Measurements from ENCODE around the gene CUEDC2.

The CUEDC2 gene

DNA sequence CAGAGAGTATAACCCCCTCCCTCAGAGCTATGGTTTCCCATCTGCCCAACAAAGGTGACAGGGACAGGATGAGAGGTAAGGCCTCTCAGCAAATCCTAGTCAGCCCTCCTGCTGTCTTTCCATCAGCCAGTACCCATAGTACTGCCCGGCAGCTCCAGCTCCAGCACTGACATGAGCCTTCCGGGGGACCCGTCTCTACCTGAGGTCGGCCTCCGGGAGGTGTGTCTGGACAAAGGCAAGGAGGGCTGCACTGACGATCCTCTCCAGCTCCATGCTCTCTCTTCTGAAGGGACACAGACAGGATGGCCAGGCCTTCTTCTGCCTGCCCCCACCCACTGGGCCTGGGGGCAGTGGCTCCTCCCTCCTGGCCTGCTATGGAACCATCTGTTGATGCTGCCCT is 7.5 kb downstream of the CUEDC2 start:
- DNase-seq (ENCODE audit: low read depth in 2 of 2) = no peak

DNA sequence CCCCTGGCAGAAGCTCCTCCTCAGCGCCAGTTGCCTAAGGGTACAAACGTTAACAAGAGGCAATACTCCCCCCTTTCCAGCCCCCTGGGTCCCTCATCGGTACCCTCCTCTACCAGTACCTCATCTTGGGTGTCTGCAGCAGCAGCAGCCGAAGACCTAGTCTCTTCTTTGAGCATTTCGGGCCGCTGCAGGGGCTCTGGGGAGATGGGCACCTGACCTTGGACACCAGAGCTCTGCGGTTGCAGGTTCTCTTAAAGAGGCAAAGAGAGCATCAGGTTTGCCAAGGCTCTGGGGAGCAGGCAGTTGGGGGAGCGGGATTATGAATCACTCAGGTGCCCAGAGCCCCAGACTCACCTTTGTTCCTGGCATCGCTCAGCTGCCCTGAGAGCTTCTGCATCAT is 8.2 kb downstream of the CUEDC2 start:
- DNase-seq (ENCODE audit: low read depth in 2 of 2) = no peak

DNA sequence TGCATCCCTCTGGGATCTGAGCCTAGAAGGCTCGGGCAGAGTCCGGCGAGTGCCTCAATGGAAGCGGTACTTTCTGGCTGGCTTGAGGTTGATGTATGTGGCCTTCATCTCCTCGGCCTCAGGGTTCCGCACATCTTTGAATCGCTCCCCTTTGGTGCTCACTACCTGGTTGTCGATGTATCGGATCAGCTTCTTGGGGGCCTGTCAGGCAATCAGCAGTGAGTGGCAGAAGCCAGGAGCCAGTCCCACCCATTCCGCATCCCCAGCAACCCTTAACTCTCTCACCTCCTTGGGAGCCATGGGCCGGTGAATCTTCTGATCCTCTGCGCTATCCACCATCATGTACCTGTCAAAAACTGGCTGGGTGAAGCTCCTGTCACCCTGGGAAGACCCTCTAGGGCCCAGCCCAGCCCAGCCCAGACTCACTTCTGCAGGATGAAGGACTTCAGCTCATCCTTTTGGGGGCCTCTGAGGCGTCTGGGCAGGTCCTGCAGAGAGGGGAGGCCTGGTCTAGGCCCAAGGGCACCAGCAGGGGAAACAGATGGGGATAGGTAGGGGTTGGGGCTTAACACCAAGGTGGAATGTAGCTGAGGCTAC is 8.9 kb downstream of the CUEDC2 start:
- no peak for DNase-seq (ENCODE audit: low read depth in 2 of 2)

DNA sequence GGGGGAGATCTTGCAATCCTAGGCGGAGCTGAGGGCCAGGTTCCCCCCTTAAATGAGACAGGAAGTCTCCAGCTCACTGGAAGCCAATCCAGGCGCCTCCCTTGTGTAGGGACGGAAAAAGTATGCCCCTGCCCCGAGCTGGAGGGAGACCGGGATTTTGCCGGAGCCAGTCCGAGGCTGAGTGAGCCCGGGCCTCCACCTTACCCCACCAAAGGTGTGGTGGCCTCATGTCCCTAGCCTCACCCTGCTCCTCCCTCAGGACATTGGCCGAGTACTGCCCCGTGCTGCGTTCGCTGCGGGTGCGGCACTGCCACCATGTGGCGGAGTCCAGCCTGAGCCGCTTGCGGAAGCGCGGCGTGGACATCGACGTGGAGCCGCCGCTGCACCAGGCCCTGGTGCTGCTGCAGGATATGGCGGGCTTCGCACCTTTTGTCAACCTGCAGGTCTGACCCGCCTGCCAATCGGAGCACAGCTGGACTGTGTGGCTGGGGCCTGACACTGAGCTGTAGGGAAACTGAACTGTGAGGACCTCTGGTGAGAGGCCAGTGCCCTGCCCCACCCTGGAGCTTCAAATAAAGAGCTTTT is 9.7 kb downstream of the CUEDC2 start:
- DNase-seq (ENCODE audit: low read depth in 2 of 2) = no peak

DNA sequence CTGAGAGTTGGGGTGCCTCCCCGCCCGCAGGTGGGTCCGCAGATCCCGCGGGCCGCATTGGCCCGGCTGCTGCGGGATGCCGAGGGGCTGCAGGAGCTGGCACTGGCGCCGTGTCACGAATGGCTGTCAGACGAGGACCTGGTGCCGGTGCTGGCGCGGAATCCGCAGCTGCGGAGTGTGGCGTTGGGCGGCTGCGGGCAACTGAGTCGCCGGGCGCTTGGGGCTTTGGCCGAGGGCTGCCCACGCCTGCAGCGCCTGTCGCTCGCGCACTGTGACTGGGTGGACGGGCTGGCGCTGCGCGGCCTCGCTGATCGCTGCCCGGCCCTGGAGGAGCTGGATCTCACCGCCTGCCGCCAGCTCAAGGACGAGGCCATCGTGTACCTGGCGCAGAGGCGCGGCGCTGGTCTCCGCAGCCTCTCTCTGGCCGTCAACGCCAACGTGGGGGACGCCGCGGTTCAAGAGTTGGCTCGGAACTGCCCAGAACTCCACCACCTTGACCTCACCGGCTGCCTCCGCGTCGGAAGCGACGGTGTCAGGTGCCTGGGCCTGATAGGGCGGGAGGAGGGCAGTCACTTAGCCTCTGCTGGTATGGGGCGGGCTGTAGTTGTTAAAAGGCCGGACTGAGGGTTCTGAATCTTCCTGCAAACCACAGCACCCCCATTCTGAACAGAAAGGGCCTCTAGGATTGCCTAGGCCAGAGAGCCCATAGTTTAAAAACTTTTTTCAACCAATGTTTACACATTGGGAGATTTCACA is 10.4 kb downstream of the CUEDC2 start:
- DNase-seq (ENCODE audit: low read depth in 2 of 2) = no peak

DNA sequence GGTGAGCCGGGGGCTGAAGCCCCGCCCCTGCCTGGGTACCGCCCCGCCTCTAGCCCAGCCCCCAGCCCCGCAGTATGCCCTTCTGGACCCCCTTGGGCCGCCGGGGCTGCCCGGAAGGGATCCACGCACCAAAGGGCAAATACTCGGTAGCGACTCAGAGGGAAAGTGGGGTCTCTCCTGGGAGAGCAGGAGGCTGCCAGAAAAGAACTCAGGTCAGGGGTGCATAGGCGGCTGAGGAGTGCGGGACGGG is 10.9 kb downstream of the CUEDC2 start:
- DNase-seq (ENCODE audit: low read depth in 2 of 2) = no peak

DNA sequence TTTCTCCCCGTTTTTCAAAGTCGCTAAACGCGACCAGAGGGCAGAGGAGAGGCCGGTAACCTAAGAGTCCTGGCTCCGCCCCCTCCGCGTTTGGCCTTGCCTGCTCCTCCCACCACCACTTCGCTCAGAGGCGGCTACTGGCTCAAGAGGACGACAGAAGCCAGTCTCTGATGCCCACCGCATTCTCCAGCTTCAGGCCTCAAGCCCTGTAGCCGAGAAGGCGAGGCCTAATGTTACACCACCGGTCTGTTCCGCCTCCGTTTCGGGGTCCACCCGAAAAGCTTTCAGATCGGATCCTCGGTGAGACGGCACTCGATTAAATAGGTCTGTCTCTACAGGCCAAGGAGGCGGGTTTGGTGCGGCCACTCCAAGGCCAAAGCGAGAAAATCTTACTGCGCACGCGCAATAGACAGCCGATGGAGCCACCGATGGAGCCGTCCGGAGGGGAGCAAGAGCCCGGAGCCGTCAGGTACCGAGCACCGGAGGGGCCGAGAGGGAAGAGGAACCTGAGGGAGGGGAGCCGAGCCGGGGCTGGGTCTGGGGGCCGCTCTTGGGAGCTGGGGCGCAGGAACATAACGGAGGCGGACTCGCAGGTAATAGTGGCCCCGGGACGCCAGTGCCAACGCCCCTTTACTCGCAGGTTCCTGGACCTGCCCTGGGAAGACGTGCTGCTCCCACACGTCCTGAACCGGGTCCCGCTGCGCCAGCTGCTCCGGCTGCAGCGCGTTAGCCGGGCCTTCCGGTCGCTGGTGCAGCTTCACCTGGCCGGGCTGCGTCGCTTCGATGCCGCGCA is 11.5 kb downstream of the CUEDC2 start, which contains the start of gene FBXL15:
Gene FBXL15 (plus strand): TSS at position 123 of the 793 bp plus-strand sequence. CDS start 294 bp downstream, at position 417.
- DNase-seq (ENCODE audit: low read depth in 2 of 2) = peak; percentile 89 to 94

DNA sequence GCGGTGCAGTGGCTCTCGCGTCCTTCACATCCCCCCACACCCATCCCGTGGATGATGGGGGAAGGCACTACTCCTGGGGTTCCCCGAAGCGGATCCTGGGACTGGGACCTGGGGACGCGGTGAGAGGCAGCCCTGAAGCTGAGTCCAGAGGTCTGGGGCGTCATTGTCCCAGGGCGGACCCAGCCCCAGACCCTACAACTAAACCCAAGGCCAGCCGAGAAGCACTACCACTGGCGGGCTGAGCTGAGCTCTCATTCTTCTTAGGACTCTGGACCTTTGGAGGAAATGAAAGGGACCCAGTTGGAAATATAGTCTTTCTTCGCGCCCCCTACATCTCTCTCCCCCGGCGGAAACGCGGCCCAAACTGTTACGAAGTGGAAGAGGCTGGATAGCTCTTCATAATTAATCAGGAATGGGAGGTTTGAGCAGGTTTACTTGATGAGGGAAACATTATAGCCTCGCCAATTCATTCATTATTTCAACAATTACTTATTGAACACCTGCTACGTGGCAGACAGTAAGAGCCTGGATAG is 12.1 kb downstream of the CUEDC2 start:
- no peak for DNase-seq (ENCODE audit: low read depth in 2 of 2)

DNA sequence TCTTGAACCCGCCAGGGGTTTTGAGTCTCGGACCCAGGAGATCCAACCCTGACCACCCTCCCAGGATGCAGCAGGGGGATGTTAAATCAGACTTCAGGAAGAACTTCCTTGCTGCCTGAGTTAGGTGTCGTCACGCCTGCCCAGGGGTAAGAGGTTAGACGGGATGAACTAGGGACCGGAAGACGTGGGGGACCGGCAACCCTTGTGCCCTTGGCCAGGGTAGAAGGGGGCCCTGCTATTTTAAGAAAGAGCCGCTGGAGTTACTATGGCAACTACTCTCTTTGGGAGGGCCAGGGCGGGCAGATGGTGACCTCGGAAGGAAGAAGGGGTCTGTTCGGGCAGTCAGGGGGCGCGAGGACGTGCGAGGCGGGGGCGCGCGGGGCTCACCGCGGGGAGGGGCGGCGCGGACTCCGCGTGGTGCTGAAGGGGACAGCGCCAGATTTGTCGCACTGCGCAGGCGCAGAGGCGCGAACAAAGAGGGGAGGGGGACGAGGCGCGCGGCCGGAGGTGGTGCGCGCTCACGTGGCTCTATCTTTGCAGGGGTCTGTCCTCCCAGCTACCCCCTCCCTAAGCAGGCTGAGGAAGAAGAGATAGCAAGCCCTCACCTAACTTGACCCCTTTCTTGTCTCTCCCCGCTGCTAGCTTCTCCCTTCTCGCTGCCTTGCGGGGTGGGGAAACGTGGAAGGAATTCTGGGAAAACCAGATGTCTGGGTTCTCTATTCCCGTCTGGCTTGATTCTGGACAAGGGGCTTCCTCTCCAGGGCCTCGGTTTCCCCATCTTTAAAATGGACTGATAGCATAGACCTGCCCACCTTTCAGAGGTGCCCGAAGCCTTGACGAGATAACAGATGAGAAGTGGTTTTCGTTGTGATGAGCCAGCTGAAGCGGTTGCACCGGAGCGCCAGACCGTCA is 12.8 kb downstream of the CUEDC2 start:
- DNase-seq (ENCODE audit: low read depth in 2 of 2) = no peak

DNA sequence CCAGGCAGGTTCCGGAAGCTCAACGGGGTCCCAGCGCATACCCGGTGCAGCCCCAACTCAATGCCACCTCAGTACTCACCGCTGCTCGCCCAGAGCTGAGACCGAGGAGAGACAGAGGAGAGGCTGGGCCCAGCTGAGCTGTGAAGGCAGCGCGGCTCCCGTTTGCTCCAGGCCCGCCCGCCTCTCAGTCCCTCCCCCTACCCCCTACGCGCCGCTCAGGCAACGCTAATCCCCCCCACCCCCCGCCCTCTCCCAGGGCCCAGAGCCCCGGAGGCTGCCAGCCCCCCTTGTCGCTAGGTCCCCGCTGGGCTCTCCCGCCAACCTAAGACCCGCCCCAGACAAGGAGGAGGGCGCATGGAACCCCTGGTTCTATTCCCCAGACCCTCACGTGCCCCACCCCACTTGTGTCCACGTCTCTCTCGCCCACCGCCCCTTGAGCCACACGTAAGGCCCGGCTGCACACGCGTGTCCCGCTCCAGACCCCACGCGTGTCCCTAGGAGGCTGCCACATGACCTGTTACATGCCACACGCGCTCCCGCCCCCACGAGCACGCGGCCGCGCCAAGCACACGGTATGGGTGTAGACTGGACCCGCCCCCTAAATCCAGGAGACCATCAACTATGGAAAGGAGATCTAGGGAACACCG is 13.6 kb downstream of the CUEDC2 start, which contains the start of gene PSD:
Gene PSD (minus strand): TSS at position 164 of the 647 bp plus-strand sequence. CDS start 1,747 bp downstream, outside the sequence.
- DNase-seq (ENCODE audit: low read depth in 2 of 2) = no peak

DNA sequence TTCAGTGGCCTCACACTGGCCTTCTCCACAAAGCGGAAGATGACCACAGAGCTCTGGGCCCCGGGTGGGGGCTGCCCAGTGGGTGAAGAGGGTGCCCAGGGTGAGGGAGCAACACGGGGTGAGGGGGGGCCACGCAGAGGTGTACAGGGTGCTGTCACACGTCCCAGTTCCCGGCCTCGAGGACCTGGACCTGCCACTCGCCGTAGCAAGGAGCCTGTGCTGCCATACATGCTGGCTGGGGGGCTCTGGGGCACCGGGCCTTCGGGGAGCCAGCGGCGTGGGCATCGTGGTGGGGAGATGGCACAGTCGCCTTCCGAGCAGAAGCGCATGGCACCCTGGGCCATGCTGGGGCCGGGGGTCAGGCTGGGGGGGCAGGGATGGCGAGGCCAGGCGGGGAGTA is 15.7 kb downstream of the CUEDC2 start:
- DNase-seq (ENCODE audit: low read depth in 2 of 2) = no peak

DNA sequence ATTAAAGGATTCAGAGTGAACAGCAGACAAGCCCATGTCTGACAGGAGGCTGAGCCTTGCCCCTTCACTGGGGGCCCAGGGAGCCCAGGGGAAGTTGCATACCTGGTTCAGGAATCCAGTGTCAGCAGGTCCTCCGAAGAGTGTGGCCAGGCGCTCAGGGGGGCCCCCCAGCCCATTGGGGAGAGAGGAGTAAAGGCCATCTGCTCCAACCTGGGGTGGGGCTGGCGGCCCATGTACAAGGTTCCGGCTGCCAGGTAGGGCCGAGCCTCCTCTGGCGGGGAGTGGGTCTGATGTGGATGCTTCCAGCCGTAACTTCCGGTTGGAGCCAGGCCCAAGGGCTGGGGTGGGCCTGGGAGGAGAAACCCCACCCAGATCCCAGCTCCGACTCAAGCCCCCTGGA is 16.1 kb downstream of the CUEDC2 start:
- DNase-seq (ENCODE audit: low read depth in 2 of 2) = no peak

DNA sequence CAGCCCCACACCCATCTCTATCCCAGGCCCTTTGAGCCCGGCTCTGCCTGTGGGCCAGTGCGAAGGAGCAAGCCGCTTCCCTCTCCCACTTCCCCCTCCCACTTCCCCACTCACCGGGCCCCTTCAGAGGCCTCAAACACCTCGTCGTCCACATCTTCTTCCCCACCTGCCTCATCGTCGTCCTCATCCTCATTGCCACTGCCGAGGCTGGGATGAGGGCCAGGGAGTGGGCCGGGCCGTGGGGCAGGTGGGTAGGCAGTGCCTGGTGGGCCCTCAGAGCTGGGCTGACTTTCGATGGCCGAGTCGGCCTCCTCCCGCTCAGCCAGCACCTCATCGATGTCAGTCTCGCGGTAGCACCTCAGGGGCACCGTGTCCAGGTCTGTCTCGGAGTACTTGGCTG is 17.6 kb downstream of the CUEDC2 start:
- no peak for DNase-seq (ENCODE audit: low read depth in 2 of 2)

DNA sequence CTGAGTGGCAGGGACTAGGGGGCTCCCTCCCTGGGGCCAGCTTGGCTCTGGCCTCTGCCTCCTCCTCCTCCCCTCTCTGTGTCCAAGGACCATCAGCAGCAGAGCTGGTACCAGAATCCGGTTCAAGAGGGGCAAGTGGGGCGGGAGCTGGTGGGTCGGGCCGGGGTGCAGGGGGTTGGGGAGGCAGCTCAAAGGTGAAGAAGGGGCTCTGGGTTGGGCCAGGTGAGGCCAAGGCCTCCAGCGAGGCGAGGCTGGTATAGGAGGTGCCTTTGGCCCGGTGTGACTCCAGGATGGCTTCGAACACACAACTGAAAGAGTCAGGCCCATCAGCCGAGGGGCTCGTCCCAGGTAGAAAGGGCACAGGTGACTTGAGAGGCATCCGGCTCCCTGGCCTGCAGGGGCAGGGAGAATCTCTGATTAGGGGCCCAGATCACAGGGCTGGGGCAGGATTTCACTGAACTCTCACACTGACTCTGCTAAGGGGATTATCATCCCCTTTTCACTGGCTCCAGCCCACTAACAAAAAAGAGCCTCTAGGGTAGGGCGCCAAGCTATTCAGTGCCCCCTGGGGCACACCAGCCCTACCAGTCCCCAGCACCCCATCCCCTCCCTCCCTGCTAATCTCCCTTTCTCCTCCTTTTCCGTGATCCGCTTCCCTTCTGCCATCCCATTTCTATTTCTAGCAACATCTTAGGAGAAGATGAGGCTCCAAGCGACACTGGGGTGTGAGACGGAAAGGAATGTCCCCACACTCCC is 18.4 kb downstream of the CUEDC2 start:
- DNase-seq (ENCODE audit: low read depth in 2 of 2) = no peak

DNA sequence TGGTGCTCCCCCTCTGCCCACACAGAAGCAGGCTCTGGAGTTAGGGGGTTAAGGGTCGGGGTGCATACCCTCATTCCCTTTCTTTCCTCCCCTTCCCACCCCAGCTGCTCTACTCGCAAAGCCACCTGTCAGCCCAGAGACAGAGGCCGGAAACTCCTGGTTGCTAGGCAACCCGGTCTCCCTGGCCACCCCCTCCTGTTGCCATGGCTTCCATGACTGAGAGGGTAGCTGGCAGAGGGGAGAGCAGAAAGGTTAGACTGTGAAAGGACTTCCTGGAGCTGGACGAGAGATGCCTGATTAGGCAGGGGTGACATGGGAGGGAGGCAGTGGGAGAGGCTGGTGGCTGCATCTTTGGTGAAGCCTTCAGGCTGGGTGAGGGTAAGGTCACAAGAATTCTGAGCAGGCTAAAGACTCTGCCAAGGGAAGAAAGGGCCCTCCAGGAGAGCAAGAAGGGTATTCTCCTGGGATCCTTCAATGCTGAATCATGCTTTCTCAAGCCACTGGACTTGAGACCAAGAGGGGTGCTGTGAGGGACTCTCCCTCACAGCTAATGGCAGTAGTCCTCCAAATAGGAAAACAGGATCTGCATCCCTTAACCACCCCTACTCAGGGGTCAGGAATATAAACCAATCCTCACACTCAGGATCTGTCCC is 19.2 kb downstream of the CUEDC2 start:
- DNase-seq (ENCODE audit: low read depth in 2 of 2) = no peak

DNA sequence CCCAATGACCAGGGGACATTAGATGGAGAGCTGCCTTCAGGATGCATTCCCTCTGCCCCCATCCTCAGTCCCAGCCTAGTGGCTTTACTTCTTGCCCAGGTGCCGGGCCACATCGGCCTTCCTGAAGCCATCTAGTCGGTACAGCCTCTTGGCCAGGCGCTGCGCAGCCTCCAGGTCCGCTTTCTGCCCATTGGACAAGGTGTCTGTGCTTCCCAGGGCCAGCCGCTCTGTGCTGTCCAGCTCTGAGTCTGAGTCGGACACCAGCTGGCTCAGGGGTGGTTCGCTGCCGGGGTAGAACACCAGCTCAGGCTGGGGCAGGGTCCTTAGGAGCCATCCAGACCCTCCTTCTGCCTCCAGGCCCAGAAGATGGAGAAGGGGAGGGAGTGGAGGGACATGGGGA is 20.1 kb downstream of the CUEDC2 start:
- DNase-seq (ENCODE audit: low read depth in 2 of 2) = no peak

DNA sequence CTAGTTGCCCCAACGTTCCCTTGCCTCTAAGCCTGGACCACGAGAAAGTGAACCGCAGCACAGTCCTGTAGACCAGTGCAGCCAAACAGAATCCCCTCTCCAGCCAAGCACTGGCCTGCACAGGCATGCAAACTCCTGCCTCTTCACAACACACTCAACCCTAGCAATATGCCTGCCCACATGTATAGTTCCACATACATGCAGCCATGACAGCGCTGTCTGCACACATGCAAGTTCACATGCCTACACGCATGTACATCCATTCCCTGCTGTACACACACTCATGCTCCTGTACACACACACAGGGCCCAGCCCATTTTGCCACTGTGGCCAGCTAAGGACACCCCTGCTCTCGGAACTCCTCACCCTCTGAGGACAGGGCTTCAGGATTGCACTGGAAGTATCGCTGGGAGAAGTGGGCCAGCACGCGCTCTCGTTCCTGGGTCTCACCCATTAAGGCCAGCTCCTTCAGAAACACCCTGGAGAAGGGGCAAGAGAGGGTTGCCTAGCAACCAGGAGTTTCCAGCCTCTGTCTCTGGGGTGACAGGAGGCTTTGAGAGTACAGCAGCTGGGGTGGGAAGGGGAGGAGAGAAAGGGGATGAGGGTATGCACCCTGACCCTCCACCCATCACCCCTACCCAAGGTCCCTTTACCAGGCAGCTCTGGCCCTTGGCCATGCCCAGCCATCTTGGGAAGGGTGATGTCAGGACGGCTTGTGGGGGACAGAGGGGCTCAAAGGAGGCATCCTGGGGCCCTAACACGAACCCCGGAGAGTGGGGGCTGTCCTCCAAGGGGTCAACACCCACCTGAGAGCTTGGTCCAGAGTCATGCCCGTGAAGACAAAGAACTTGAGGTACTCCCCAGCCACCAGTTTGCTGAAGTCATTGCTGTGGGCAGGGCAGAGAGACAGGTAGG is 20.8 kb downstream of the CUEDC2 start:
- no peak for DNase-seq (ENCODE audit: low read depth in 2 of 2)

DNA sequence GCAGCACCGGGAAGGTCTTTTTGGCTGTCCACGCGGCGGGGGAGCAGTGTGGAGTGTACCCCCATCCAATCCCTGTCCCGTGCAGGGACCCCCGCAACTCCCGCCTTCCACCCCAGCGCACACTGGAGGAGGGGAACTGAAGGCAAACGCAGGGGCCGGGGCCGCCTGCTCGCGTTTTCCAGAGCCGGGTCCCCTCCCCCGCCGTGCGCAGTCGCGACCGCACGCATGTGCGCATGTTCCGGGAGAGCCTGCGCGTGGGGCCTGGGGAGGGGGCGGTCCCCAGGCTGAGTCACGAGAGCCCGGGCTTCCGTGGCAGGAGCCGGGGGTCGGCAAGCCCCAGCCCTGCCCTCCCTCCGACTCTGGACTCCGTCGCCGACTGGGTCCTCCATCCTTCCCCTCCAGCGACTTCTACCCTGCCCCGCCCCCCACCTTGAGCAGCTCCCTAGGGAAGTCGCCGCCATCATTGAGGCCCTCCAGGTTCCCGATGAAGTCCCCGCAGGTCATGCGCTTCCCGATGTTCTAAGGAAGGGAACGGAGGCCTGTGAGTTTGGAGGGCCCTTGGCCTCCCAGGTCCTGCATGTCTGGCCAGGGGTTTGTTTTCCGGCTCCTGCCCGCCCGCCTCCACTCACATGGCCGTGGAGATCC is 21.8 kb downstream of the CUEDC2 start:
- no peak for DNase-seq (ENCODE audit: low read depth in 2 of 2)
